PFSK-1 (cell line): ENCODE results near the gene RNF224.
A peak's percentile ranks its signal among the peaks of the same experiment; 100 is the strongest.

Experiments used
- POLR2AphosphoS5 ChIP-seq: IDR thresholded peaks from 2 replicates; pipeline ENCODE4 v1.6.1; 2012; ENCODE audit warnings: low read depth, mild to moderate bottlenecking, control low read depth, low read length, moderate library complexity
- REST ChIP-seq, 2 experiments: IDR thresholded peaks; 2 replicates each; pipeline versions ENCODE4 v1.6.1 to v1.8.0; 2011 to 2012; ENCODE audit warnings: low read depth in 2 of 2, low read length in 2 of 2, control low read depth in 1 of 2, inconsistent platforms in 1 of 2, mild to moderate bottlenecking in 1 of 2, moderate library complexity in 1 of 2; ENCODE audit not compliant: insufficient read depth in 1 of 2

GRCh38 chr9:137243626-137244485, 16.6 kb downstream of the RNF224 start:
- no peak for TF ChIP-seq REST (IDR thresholded peaks at IDR 0.05; ENCODE audit: insufficient read depth in 1 of 2, low read depth in 2 of 2, low read length in 2 of 2)
- peak; percentile 61; the same call in 1 of the 2 replicates for TF ChIP-seq POLR2AphosphoS5
